ENCODE measurements around the gene CROT.

CROT gene

GRCh38 chr7:87413029-87413428 lies 67.6 kb downstream of the CROT start:
- H3K36me3 ChIP-seq (ENCODE audit: control insufficient read depth, insufficient read depth, low read length), result no peaks in the 10 kb centered on the region
- no peaks in the 10 kb centered on the region for H3K27me3 ChIP-seq (ENCODE audit: control insufficient read depth, insufficient read depth, low read length, poor library complexity, severe bottlenecking)
- H3K9me3 ChIP-seq (ENCODE audit: control insufficient read depth, low read length), result no peaks in the 10 kb centered on the region
- no peak overlapping the region for H3K4me3 ChIP-seq (ENCODE audit: insufficient read depth, low read depth, low read length)
- whole genome bisulfite sequencing, 2 experiments, result 100% methylated on average over 1 of the region's 1 CpG; no CpG with 5 or more reads in 1 of the 2 experiments
- H3K27ac ChIP-seq (ENCODE audit: insufficient read depth, low read depth, low read length, poor library complexity, severe bottlenecking), result no peak overlapping the region
- no peaks in the 10 kb centered on the region for H3K4me1 ChIP-seq (ENCODE audit: control insufficient read depth, insufficient read depth, low read length)

DNA sequence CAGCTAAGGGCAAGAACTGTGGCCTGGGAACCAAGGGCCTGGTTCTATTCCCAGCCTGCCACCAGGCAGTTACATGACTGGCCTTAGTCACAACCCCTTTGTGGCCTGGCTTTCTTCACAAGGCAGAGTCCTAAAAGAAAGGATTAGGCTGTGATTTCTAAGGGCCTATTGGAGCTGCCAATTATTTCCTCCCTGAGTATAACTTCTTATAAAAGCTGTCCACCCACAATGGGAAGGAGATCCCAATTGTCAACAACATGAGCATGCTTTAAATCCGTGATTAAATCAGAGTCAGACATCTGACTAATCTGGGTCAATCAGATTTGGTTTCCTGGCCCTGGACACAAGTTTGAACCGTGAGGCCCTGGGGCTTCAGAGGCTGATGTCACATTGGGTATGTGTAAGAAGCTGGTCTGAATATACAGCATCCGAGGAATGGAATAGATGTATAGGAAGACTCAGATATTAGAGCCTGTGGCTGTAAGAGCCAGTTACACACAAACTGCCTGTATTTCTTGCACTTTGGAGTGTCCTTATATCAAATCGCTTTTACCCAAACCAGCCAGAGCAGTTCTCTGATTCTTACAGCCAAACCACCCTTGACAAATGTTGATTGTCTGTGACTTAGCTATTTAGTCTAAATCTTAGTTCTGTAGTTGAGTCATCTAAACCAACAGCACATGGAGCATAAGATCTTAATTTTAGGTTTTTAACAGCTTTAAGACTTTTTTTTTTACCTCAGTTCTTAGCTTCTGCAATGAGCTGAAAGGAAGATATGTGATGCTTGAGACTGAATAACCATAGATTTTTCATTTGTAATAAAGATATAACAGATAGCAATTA lies 68.7 kb downstream of the CROT start:
- Histone ChIP-seq H3K36me3 (ENCODE audit: control insufficient read depth, insufficient read depth, low read length) (no peaks in the 10 kb centered on the region), H3K9me3 (ENCODE audit: control insufficient read depth, low read length) (no peaks in the 10 kb centered on the region), H3K4me3 (ENCODE audit: insufficient read depth, low read depth, low read length) (no peak overlapping the region), H3K27ac (ENCODE audit: insufficient read depth, low read depth, low read length, poor library complexity, severe bottlenecking) (no peak overlapping the region), H3K27me3 (ENCODE audit: control insufficient read depth, insufficient read depth, low read length, poor library complexity, severe bottlenecking) (no peaks in the 10 kb centered on the region), H3K4me1 (ENCODE audit: control insufficient read depth, insufficient read depth, low read length) (no peaks in the 10 kb centered on the region)
- 81 to 93% methylated on average over 4 of the region's 4 CpGs for WGBS, 2 experiments

DNA sequence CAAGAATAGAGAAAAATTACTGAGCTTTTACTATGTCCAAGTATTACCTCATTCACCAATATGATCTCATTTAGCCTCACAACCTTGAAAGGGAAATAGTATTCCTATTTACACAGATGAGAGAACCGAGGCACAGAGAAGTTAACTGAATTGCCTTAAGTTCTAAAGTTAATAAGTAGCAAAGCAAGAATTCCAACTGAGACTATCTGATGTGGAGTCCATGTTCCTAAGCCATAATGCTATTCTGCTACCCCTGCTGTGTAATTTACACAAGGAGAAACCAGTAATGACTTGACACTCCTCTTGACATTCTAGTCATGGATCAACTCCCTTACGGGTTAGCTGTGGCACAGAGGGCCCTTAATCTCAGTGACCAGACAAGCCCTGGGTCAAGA lies 69.3 kb downstream of the CROT start:
- 95 to 96% methylated on average over 2 of the region's 2 CpGs for WGBS, 2 experiments
- H3K27me3 ChIP-seq (ENCODE audit: control insufficient read depth, insufficient read depth, low read length, poor library complexity, severe bottlenecking), result no peaks in the 10 kb centered on the region
- H3K4me1 ChIP-seq (ENCODE audit: control insufficient read depth, insufficient read depth, low read length), result no peaks in the 10 kb centered on the region
- H3K9me3 ChIP-seq (ENCODE audit: control insufficient read depth, low read length), result no peaks in the 10 kb centered on the region
- no peaks in the 10 kb centered on the region for H3K36me3 ChIP-seq (ENCODE audit: control insufficient read depth, insufficient read depth, low read length)
- H3K27ac ChIP-seq (ENCODE audit: insufficient read depth, low read depth, low read length, poor library complexity, severe bottlenecking), result no peak overlapping the region
- no peak overlapping the region for H3K4me3 ChIP-seq (ENCODE audit: insufficient read depth, low read depth, low read length)

DNA sequence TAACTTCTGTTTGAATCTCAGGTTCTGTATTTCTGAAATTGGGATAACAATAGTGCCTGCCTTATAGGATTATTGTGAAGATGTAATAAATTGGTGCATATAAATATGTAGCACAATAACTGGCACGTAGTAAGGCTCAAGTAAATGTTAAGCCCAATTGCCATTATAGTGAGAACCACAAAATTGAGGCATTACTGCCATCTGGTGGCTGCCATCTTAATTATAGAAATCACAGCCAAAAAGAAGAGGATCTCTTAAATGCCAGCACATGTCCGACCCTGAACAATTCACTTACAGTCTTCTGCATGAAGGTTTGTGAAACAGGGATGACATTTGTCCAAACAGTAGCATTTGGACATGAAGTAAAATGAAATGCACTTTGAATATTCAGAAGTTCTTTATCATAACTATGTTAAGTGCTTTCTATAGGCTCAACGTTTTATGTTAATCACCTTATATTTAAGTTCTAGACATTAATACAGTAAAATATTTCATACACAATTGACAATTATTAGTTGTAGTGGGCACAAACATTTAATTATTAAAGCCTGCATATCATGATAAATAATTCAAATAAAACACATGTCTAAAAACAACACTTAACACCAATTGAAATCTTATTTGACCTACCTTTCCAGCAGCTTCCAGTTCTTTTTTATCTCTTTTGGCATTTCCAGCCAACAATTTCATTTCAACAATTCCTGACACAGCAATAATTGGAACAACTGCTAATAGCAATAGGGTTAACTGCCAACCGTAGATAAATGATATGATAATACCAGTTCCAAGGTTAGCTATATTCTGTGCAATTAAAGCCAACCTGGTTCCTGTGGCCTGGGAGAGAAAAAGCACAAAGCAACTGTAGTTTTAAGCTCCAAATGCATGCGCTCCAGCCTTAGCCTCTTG lies 71.5 kb downstream of the CROT start:
- Histone ChIP-seq H3K9me3 (ENCODE audit: control insufficient read depth, low read length) (no peaks in the 10 kb centered on the region), H3K4me3 (ENCODE audit: insufficient read depth, low read depth, low read length) (no peak overlapping the region), H3K4me1 (ENCODE audit: control insufficient read depth, insufficient read depth, low read length) (no peaks in the 10 kb centered on the region), H3K27me3 (ENCODE audit: control insufficient read depth, insufficient read depth, low read length, poor library complexity, severe bottlenecking) (no peaks in the 10 kb centered on the region), H3K36me3 (ENCODE audit: control insufficient read depth, insufficient read depth, low read length) (no peaks in the 10 kb centered on the region), H3K27ac (ENCODE audit: insufficient read depth, low read depth, low read length, poor library complexity, severe bottlenecking) (no peak overlapping the region)
- 82 to 83% methylated on average over 4 of the region's 5 CpGs for WGBS, 2 experiments

- Histone ChIP-seq H3K4me1 (ENCODE audit: control insufficient read depth, insufficient read depth, low read length) (no peaks in the 10 kb centered on the region), H3K4me3 (ENCODE audit: insufficient read depth, low read depth, low read length) (no peak overlapping the region), H3K27ac (ENCODE audit: insufficient read depth, low read depth, low read length, poor library complexity, severe bottlenecking) (no peak overlapping the region), H3K9me3 (ENCODE audit: control insufficient read depth, low read length) (no peaks in the 10 kb centered on the region), H3K36me3 (ENCODE audit: control insufficient read depth, insufficient read depth, low read length) (no peaks in the 10 kb centered on the region), H3K27me3 (ENCODE audit: control insufficient read depth, insufficient read depth, low read length, poor library complexity, severe bottlenecking) (no peaks in the 10 kb centered on the region)
- WGBS, 2 experiments, result 87 to 91% methylated on average over 4 of the region's 4 CpGs
Measured at GRCh38 chr7:87420173-87420572, 74.7 kb downstream of the CROT start.

GRCh38 chr7:87424075-87424474 lies 78.6 kb downstream of the CROT start:
- Histone ChIP-seq H3K27ac (ENCODE audit: insufficient read depth, low read depth, low read length, poor library complexity, severe bottlenecking) (no peak overlapping the region), H3K9me3 (ENCODE audit: control insufficient read depth, low read length) (no peaks in the 10 kb centered on the region), H3K4me1 (ENCODE audit: control insufficient read depth, insufficient read depth, low read length) (no peaks in the 10 kb centered on the region), H3K27me3 (ENCODE audit: control insufficient read depth, insufficient read depth, low read length, poor library complexity, severe bottlenecking) (no peaks in the 10 kb centered on the region), H3K36me3 (ENCODE audit: control insufficient read depth, insufficient read depth, low read length) (no peaks in the 10 kb centered on the region), H3K4me3 (ENCODE audit: insufficient read depth, low read depth, low read length) (no peak overlapping the region)
- WGBS, 2 experiments, result 89 to 93% methylated on average over 5 of the region's 5 CpGs

DNA sequence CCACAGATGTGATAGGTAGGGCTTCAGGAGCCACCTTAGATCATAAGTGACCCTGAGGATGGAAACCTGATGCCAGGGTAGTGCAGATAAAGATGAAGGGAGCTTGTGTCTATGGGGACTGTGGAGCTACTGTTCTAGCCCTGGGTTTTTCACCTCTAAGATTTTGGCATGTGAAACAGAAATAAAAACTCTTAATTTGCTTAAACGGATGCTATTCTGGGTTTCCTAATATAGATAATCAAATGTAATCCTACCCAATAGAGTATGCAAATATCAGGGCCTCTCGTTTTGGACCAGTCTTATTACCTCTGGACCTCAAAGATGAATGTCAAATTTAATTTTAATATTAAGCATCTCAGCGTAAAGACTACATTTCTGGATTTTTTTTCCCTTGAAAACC lies 80.7 kb downstream of the CROT start:
- H3K4me3 ChIP-seq (ENCODE audit: insufficient read depth, low read depth, low read length), result no peak overlapping the region
- no peak overlapping the region for H3K27ac ChIP-seq (ENCODE audit: insufficient read depth, low read depth, low read length, poor library complexity, severe bottlenecking)
- WGBS, 2 experiments, result 86 to 98% methylated on average over 1 to 3 of the region's 3 CpGs
- H3K9me3 ChIP-seq (ENCODE audit: control insufficient read depth, low read length), result no peaks in the 10 kb centered on the region
- no peaks in the 10 kb centered on the region for H3K27me3 ChIP-seq (ENCODE audit: control insufficient read depth, insufficient read depth, low read length, poor library complexity, severe bottlenecking)
- H3K36me3 ChIP-seq (ENCODE audit: control insufficient read depth, insufficient read depth, low read length), result no peaks in the 10 kb centered on the region
- no peaks in the 10 kb centered on the region for H3K4me1 ChIP-seq (ENCODE audit: control insufficient read depth, insufficient read depth, low read length)

DNA sequence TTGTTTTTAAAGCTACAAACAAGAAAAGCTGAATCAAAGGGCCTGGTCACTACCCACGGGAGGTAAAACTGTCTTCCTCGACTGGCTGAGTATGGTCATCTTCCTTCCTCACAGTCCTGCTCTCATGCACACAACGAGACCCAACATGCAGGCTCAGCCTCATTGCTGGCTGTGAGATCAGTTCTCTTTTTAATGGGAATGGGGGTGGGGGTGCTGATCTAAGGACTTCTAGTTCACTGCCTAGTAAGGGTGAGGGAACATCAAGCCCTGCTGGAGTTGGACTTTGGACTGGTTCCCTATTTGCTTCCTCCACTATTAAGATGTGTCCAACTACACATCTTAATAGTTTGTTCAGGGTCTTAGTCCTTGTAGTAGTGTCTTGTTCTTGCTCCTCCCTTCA lies 81.8 kb downstream of the CROT start:
- no peaks in the 10 kb centered on the region for H3K4me1 ChIP-seq (ENCODE audit: control insufficient read depth, insufficient read depth, low read length)
- no peak overlapping the region for H3K4me3 ChIP-seq (ENCODE audit: insufficient read depth, low read depth, low read length)
- no peaks in the 10 kb centered on the region for H3K27me3 ChIP-seq (ENCODE audit: control insufficient read depth, insufficient read depth, low read length, poor library complexity, severe bottlenecking)
- no peak overlapping the region for H3K27ac ChIP-seq (ENCODE audit: insufficient read depth, low read depth, low read length, poor library complexity, severe bottlenecking)
- no peaks in the 10 kb centered on the region for H3K9me3 ChIP-seq (ENCODE audit: control insufficient read depth, low read length)
- no peaks in the 10 kb centered on the region for H3K36me3 ChIP-seq (ENCODE audit: control insufficient read depth, insufficient read depth, low read length)
- WGBS, 2 experiments, result 92 to 94% methylated on average over 3 of the region's 3 CpGs

DNA sequence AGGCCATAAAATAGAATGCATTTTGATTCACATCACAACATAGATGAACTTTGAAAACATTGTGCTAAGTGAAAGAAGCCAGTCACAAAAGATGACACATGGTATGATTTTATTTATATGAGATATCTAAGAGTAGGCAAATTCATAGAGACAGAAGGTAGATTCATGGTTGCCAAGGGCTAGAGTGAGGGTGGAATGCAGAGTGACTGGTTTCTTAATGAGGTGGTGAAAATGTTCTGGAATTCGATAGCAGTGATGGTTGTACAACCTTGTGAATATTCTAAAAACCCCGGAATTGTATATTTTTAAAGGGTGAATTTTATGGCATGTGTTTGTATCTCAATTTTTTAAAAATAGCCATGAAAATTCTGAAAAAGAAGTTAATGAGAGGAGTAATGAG lies 87.1 kb downstream of the CROT start:
- no peaks in the 10 kb centered on the region for H3K4me1 ChIP-seq (ENCODE audit: control insufficient read depth, insufficient read depth, low read length)
- no peaks in the 10 kb centered on the region for H3K9me3 ChIP-seq (ENCODE audit: control insufficient read depth, low read length)
- H3K36me3 ChIP-seq (ENCODE audit: control insufficient read depth, insufficient read depth, low read length), result no peaks in the 10 kb centered on the region
- no peak overlapping the region for H3K4me3 ChIP-seq (ENCODE audit: insufficient read depth, low read depth, low read length)
- 94 to 95% methylated on average over 2 of the region's 2 CpGs for WGBS, 2 experiments
- H3K27ac ChIP-seq (ENCODE audit: insufficient read depth, low read depth, low read length, poor library complexity, severe bottlenecking), result no peak overlapping the region
- H3K27me3 ChIP-seq (ENCODE audit: control insufficient read depth, insufficient read depth, low read length, poor library complexity, severe bottlenecking), result no peaks in the 10 kb centered on the region

DNA sequence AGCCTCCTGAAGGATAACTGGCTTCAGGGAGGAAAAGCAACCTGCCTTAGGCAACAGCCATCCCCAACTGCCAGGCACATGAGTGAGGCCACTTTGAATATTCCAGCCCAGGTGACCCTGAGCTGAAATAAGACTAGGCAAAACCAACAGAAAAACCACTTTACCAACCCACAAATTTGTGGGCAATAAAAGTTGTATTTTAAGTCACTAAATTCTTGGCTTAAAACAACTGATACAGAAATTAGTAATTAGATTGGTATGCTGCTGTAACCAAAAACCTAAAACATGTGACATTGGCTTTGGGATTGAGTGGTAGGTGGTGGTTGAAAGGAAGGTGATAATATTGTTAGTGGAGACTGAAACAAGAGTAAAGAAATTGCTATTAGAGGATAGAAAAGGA lies 90.1 kb downstream of the CROT start:
- no peaks in the 10 kb centered on the region for H3K4me1 ChIP-seq (ENCODE audit: control insufficient read depth, insufficient read depth, low read length)

More for the DNA sequence above, 90.1 kb downstream of the CROT start:
- Histone ChIP-seq H3K4me3 (ENCODE audit: insufficient read depth, low read depth, low read length) (no peak overlapping the region), H3K36me3 (ENCODE audit: control insufficient read depth, insufficient read depth, low read length) (no peaks in the 10 kb centered on the region), H3K27ac (ENCODE audit: insufficient read depth, low read depth, low read length, poor library complexity, severe bottlenecking) (no peak overlapping the region), H3K9me3 (ENCODE audit: control insufficient read depth, low read length) (no peaks in the 10 kb centered on the region), H3K27me3 (ENCODE audit: control insufficient read depth, insufficient read depth, low read length, poor library complexity, severe bottlenecking) (no peaks in the 10 kb centered on the region)

All from ectodermal cell (in vitro differentiated cells).